Activated gamma-delta T cell (primary cell): Measurements from ENCODE around the gene SMAD7.

Source experiments
- DNase-seq: peaks from one replicate; lab custom pipeline; 2025; lab: John Stamatoyannopoulos, UW

SMAD7 gene

DNA sequence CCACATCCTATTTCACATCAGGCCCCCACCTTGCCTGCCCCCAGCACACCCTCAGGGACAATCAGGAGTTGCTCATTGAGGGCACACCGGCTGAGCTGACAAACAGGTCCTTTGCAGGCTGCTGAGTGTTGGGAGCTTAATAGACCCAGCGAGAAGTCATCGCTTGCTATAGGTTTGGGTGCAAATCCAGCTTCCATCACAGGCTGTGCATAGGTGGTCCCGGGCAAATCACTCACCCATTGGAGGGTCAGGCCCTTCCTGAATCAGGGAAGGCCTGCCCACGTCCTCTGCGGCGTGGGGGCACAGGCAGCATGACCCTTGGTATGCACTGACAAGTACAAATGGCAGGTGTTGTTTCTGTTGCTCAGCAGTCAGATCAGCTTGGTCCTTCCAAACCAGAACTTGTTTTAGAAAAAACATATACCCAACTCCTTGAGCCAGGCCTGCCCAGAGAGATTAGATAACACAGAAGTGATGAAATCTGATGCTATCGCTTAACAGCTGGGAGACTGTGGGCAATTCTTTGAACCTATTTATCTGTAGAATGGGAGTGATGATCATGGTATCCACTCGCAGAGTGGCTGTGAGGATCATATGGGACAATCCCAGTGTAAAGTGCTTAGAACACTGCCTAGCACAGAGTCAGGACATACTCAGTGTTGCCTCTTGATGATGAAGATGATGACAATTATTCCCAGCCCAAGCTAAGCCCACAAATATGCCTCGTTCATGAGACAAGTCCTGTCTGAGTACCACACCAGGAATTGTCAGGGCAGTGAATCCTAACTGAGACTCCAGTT is 34.9 kb downstream of the SMAD7 start:
- no peak for DNase-seq

DNA sequence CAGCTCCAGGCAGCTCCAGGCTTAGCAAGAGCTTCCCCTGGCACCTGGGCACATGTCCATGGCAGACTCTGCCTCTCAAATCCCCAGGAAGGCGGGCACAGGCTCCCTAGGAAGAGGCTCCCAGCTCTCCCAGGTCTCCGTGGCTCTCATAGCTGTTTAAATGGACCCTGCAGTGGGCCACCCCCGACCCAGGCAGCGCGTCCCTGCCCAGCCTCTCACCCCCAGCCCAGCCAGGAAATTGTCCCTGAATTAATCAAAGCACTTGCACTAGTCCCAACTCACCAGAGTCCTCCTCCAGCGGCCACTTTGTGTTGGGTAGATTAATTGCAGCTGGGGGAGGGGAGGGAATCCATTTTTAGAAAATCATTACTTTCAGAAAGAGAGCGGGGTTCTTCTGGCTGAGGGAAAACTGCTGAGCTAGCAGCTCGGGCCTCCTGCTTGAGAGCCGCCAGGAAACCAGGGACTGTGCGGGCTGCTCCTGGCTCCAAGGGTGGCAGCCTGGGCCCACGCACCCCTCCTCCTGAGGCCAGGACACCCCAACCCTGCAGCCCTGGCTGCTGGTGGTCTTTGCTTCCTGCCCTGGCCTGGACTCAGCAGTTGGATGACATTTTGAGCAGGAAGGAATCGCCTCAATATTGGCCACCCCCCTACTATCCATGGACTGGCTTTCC is 36.0 kb downstream of the SMAD7 start:
- no peak for DNase-seq

DNA sequence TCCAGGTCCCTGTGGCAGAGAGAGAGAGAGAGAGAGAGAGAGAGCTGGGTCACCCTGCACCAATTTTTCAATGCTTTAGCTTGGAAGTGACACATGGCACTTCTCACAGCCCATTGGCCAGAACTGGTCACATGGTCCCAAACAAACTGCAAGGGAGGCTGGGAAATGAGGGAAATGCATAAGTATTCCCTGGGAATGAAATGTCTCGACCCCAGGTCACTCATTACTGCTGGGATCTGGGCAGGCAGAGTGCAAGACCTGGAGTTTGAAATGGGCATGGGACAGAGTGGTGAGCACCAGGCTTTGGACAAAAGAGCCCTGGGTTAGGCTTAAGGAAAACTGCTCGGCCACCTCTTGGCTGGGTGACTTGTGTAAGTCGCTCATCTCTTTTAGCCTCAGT is 37.0 kb downstream of the SMAD7 start:
- no peak for DNase-seq

DNA sequence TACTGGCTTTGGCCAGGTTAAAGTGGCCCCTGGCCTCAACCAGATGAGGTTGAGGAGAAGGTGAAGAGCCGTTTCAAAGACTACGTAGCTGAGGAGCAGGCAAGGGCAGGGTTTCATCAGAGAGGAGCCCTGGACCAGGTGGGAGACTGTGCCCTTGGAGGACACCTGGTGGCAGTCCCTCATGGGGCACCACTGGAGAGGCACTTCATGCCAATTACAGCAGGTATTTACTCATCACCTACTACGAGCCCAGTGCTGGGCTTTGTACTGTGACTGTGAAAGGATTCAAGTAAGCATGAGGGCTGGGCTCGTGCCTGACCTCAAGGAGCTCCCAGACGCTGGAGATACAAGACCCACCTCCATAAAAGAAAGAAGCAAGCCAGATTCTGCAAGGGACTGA is 37.6 kb downstream of the SMAD7 start:
- no peak for DNase-seq

DNA sequence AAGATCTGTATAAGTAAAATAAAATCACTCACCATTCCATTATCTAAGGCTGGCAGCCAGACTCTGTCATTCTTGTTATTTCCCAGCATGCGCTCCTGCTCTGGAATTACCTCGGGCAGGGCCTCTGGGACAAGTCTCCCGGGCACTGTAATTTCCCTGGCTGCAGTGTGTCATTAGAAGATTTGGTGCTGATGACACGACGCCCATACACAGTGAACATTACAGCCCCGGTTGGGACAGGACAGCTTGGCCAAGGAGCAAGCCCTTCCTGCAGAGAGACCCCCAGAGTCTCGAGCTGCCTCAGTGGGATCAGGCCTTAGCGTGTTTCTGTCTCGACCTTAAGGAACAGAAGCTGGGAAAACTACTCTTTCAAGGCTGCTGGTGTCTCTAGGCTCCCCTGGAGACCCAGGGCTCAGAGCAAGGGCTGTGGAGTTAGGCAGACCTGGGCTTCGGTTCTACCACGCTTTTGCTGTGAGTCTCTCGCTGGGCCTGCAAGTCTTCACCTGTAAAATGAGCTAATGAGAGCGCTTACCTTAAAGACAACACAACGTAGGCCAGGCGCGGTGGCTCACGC is 39.7 kb downstream of the SMAD7 start:
- no peak for DNase-seq

DNA sequence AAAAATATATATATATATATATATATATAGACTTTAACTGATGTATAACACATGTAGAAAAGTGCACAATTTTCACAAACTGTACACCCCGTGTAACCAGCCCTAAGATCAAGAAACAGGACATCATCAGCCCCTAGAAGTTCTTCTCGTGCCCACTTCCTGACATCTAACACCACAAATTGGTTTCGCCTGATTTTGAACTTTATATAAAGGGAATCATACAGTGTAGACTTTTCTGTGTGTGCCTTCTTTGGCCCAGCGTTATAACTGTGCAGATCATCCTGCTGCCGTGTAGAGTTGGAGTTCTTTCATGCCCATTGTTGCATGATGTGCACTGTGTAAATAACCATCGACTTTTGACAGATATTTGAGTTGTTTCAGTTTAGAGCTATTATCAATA is 41.0 kb downstream of the SMAD7 start:
- DNase-seq, result no peak

DNA sequence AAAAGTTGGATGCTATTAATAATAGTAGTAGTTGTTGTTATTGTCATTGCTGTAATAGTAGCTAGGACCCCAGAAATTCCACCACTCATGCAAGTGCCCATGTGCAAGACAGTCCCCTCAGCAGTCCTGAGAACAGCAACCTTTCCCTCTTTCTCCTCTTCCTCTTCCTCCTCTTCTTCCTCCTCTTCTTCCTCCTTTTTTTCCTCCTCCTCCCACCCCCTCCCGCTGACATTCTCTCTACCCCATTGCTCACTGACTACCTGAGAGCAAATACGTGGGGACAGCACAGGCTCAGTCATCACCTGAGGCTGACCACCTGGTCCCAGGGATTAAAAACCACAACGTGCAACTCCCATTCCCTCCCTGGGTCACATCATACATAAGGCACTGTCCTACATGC is 41.8 kb downstream of the SMAD7 start:
- no peak for DNase-seq

DNA sequence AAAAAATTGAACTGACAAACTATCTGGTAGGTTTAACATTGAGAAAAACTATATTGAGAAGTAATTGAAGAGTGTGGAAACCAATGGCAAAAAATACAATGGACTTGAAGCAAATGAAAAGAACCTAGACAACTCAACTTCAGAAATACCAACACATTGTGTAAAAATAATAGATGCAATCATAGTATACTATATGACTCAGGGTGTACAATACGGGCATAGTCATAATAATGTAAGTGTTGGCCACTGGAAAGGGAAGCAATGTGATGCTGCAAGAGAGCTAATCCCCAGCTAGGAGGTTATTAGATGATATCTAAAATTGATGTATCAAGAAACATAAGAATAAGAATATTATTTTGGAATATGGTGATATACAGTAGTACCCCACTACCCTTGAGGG is 45.3 kb downstream of the SMAD7 start:
- DNase-seq, result no peak

DNA sequence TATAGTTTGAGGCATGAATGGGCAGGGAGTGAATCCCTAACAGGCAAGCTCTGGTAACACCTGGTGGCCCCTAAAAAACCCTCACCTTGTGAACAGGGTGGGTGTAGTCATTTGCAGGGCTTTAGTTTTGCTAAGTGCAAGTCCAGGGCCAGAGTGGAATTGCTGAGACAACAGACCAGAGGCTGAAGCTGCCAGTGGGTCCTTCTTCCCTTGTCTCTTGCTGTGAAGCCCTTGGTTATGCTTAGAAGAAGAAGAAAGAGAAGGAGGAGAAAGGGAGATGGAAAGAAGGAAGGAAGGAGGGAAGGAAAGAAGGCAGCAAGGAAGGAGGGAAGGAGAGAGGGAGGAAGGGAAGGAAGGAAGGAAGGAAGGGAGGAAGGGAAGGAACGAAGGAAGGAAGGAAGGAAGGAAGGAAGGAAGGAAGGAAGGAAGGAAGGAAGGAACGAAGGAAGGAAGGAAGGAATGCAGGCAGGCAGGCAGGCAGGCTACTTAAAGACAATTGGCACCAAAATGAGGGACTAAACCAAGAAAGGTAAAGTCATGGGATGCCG is 45.8 kb downstream of the SMAD7 start:
- no peak for DNase-seq

DNA sequence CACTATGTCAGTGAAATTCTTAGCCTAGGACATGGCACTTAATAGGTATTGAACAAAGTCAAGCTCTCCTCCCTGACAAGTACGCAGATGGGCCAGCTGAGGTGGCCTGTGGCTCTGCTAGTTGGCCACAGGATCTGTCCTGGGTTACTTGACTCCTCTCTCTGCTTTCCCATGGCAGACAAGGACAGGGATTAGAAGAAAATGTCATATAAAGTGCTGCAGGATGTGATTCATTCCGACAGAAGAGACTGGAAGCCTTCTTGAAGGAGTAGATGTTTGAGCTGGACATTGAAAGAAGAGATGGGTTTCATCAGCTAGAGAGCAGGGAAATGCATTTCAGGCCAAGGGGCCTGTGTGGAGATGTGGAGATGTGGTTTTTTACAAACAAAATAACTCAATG is 46.7 kb downstream of the SMAD7 start:
- DNase-seq, result no peak

DNA sequence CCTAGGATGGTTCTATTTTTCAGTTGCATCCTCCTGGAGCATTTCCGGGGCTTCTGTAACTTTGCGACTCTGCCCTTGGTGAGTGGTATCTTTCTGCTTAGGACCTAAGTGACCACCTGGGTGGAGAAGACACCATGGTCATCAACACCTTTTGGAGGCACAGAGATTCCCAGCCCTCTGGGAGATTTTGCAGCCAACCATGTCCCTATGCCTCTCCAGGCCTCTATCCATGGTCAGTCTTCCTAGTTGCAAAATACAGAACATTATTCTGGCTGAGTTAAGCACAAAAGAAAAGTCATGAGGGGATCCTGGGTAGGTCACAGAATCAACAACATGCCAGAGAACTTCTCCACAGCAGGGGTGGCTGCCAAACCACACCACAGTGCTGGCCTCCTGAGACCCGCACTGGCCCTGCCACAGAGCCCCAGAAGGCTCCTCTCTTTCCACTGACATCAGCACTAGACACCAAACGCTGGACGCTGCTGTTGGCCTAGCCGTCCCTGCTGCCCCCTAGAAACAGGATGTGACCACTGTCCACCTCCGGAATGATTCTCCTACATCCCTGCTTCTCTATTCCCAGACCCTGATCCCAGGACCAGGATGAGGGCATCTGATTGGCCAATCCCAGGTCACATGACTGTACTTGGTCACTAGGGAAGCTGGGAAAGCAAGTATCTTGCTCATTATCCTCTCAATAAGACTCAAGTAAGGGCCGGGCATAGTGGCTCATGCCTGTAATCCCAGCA is 47.7 kb downstream of the SMAD7 start:
- DNase-seq, result no peak

DNA sequence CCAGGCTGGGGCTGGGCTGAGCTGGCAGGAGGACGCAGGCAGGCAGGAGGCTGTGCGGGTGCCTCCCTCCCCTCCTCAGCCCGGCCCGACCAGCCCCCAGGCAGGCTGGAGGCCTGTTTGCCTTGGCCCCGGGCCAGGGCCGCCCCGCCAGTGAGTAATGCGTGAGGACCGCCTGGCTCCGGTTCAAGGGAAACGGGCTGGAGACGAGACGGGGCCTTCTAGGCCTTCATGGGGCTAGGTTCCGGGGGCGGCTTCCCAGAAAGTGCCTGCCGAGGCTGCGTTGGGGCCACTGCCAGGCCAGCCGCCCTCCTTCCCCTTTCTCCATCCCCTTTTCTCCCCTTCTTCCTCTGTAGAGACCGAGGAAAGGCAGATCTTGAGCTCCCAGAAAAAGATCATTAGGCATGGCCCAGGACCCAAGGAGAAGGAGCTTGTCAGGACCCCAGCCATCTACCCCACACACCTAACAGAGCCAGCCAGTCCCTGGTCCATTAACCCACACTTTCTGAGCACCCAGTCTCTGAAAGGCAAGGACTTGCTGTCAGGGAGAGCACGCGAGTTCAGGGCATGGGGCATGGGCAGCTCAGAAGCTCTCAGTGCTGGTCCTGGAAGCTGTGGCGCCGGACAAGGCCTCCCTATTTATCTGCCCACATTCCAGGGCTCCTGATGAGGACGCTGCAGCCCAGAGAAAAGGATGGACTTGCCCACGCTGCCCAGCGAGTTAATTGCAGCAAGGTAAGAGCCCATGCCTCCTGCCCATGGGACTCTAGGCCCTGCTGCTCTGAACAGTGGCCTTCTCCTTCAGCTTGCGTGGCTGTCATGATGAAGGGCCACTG is 48.5 kb downstream of the SMAD7 start:
- DNase-seq, result no peak

DNA sequence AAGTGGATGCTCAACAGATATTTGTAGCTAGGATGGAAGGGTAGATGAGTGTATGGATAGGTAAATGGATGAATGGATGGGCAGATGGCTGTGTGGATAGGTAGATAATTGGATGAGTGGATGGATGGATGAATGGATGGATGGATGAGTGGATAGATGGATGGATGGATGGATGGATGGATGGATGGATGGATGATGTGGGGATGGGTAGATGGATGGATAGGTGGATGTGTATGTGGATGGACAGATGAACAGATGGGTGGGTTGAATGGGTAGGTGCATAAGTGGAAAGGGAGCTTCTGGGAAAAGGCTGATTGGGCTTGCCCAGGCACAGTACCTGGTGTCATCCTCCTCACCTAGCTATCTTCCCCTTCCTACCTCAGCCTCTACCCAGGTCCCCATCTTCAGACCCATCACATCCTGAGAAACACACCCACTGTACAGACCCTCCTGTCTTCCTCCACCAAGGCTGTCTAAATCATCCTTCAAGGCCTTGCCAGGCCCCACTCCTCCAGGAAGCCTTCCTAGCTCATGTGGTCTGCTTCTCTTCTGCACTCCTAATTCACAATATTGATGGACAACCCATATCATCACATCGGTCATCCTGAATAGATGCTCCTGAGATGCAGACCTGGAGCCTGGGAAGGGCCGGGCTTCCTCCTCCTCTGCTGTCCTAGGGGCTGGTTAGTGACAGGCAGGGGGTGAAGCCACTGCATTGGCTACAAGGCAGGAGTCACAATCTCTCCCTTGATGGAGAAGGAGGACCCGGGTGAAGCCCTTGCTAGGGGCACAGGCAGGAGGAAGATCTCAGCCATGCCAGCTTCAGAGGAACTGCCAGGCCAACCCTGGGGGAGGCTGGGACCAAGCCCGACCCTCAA is 49.4 kb downstream of the SMAD7 start:
- no peak for DNase-seq

DNA sequence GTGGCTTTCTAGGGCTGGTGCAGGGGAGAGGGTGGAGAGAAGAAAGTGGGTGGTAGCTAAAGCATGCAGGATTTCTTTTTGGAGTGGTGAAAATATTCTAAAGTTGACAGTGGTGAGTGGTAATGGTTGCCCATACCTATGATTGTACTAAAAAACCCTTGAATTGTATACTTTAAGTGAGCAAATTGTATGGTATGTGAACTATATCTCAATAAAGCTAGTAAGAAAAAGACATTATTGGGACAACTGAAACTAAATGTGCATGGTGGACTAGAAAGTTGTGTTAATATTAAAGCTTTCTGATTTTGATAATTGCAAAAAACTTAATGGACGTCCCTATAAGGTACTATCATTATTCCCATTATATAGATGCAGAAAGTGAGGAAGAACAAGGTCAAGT is 50.3 kb downstream of the SMAD7 start:
- DNase-seq, result no peak

DNA sequence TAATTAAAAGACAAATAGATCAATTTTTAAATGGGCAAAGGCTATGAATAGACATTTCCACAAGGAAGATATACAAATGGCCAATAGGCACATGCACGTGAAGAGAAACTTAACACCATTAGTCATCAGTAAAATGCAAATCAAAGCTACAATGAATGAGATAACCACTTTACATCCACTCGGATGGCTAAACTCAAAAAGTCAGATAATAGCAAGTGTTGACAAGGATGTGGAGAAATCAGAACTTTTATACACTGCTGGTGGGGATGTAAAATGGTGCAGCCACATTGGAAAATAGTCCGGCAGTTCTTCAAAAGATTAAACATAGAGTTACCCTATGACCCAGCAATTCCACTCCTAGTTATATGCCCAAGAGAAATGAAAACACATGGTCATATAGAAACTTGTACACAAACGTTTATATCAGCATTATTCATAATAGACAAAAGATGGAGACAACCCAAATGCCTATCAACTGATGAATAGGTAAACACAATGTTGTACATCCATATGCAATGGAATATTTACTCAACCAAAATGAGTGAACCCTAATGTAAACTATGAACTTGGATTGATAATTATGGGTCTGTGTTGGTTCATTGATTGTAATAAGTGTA is 51.1 kb downstream of the SMAD7 start:
- DNase-seq, result no peak

DNA sequence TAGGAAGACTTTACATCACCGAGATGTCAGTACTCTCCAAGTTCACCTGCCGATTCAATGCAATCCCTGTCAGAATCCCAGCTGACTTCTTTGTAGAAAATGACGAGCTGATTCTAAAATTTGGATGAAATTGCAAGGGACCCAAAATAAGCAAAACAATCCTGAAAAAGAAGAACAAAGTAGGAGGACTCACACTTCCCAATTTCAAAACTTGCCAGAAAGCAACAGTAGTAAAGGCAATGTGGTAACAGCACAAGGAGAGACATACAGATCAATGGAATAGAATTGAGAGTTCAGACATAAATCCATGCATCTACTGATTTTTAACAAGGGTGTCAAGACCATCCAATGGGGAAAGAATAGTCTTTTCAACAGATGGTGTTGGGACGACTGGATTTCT is 52.2 kb downstream of the SMAD7 start:
- DNase-seq, result no peak

DNA sequence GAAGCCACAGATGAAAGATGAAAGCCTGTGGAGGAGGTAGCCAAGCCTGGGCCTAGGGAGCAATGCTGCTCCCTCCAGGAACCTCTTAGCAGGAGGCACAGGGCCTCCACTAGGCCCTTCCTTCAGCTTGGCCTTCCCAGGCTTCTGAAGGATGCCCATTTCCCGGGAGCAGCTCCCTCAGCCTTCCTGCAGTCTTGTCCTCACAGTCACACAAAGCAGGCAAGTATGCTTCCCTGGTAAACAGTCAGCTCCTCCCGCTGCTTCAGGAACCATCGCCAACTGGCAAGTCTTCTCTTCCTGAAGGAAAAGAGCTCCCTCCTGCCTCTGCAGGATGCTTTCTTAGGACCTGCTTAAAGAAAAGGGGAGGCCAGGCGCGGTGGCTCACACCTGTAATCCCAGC is 53.2 kb downstream of the SMAD7 start:
- no peak for DNase-seq

DNA sequence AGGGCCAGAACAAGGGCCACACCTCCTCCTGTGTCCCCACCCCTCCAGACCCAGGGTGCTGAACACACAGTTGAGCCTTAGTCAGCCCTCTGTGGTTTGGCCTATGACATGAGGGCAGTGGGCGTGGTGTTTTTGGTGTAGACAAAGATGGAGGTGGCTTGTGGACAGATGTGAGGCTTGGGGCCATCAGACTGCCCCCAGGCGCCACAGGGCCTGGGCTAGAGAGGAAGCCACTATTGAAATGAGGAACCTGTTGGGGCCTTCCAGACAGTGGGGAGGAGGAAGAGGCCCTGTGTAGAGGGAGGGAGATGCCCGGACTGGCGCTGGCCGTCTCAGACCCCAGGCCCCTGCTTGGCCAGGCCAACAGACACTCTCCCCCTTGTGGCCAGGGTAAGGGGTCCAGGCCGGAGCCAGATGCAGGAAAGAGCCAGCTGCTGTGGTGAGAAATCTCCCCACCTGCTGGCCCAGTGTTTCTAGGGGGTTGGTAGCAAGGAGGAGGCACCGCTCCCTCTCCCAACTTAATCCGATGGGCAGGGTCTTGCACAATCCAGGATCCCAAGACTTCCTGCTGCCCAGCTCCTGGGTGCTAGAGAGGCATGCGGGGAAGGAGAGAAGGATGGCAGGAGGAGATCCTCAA is 53.8 kb downstream of the SMAD7 start:
- DNase-seq, result no peak

DNA sequence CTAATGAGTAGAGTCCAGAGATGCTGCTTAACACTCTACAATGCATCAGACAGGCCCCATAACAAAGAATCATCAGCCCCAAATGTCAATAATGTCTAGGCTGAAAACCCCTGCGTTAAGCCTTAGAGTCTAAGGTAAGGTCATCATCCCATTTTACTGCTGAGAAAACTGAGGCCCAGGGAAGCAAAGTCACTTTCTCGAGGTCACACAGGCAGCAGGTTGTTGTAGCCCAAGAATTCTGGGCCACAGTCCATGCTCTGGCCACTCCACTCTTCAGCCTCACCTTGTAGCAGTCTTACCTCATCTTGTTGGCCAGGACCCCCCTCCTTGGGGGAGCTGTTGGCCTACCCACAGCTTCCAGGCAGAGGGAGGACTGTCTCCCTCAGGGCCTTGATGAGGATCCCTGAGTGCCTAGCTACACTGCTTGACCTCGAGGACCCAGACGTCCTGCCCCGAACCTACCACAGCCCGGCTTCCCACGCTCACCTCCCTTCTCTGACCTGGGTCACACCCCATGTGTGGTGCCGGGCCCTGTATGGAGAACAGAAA is 54.4 kb downstream of the SMAD7 start:
- DNase-seq, result no peak
